Esophagus squamous epithelium (tissue), 4 donors: ENCODE measurements around the gene PTCD3.

Experiments used
- CTCF ChIP-seq, 6 experiments: fragments of 450-650 bp in 4 of 6; fragments of 200-600 bp in 2 of 6; sonication (generic) in 2 of 6; IDR thresholded peaks; one replicate each; pipeline ENCODE4 v1.5.1; 2016 to 2019; ENCODE audit warnings: antibody characterized with exemption in 6 of 6, mild to moderate bottlenecking in 4 of 6, moderate library complexity in 4 of 6
- POLR2A ChIP-seq, 4 donors: fragments of 450-650 bp; IDR thresholded peaks; one replicate each; pipeline ENCODE4 v1.6.1; 2017; ENCODE audit warnings: antibody characterized with exemption in 4 of 4, mild to moderate bottlenecking in 4 of 4, moderate library complexity in 3 of 4

GRCh38 chr2:86176597-86176996, 70.6 kb downstream of the PTCD3 start:
- no peak for TF ChIP-seq CTCF (IDR thresholded peaks at IDR 0.05)
- TF ChIP-seq POLR2A (IDR thresholded peaks at IDR 0.05) = no peak
